Thyroid gland (tissue), 4 donors: Measurements from ENCODE around the gene ZRANB3.

Experiments used
- POLR2A ChIP-seq, 2 donors: fragments of 450-650 bp; IDR thresholded peaks; one replicate each; pipeline ENCODE4 v1.6.1; 2017; ENCODE audit warnings: antibody characterized with exemption in 2 of 2, mild to moderate bottlenecking in 2 of 2, moderate library complexity in 1 of 2
- TF ChIP-seq, protein P1 (sequence below), 6 experiments: fragments of 200-600 bp in 3 of 6; fragments of 450-650 bp in 3 of 6; sonication (generic) in 3 of 6; IDR thresholded peaks; one replicate each; pipeline ENCODE4 v1.5.1; 2016 to 2019; ENCODE audit warnings: antibody characterized with exemption in 6 of 6, mild to moderate bottlenecking in 2 of 6, inconsistent platforms in 1 of 6, moderate library complexity in 1 of 6

DNA sequence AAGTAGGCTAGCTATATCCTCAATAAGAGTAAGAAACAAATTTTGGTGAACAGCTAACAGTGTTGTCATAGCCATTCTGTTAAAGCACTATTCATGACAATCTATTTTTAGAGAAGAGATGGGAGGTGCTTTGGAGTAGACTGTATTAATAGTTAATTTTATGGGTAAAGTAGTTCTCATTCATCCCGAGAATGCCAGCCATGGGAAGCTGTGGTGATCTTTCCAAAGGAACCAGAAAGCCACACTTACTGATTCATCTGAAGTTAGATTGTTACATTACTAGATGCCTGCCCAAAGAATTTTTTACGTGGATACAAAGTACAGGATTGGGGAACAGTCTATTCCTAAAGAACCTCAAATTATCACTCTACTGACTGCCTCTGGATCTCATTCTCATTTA lies 74.6 kb downstream of the ZRANB3 start:
- TF ChIP-seq, protein P1, sequence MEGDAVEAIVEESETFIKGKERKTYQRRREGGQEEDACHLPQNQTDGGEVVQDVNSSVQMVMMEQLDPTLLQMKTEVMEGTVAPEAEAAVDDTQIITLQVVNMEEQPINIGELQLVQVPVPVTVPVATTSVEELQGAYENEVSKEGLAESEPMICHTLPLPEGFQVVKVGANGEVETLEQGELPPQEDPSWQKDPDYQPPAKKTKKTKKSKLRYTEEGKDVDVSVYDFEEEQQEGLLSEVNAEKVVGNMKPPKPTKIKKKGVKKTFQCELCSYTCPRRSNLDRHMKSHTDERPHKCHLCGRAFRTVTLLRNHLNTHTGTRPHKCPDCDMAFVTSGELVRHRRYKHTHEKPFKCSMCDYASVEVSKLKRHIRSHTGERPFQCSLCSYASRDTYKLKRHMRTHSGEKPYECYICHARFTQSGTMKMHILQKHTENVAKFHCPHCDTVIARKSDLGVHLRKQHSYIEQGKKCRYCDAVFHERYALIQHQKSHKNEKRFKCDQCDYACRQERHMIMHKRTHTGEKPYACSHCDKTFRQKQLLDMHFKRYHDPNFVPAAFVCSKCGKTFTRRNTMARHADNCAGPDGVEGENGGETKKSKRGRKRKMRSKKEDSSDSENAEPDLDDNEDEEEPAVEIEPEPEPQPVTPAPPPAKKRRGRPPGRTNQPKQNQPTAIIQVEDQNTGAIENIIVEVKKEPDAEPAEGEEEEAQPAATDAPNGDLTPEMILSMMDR (IDR thresholded peaks at IDR 0.05), result no peak
- no peak for TF ChIP-seq POLR2A (IDR thresholded peaks at IDR 0.05)
